IPS-20b (cell line): Measurements from ENCODE around the gene ABTB2.
"Not testable (repeated sequence)": the region's sequence is repeated elsewhere in the genome, so short reads cannot be mapped to it uniquely, and the experiment has no call there.

ENCODE experiments used
- H3K27ac ChIP-seq: one replicate; pipeline ENCODE4 v1.5.1; 2013; ENCODE audit warnings: low read length
- H3K27me3 ChIP-seq: 2 replicates; pipeline ENCODE4 v1.6.1; 2013; ENCODE audit warnings: mild to moderate bottlenecking, low read length, inconsistent platforms; ENCODE audit not compliant: insufficient read depth
- H3K36me3 ChIP-seq: 2 replicates; pipeline ENCODE4 v1.6.1; 2013; ENCODE audit warnings: low read depth, mild to moderate bottlenecking, inconsistent platforms, low read length, moderate library complexity; ENCODE audit not compliant: insufficient read depth
- H3K4me1 ChIP-seq: 2 replicates; pipeline ENCODE4 v1.6.1; 2013; ENCODE audit warnings: mild to moderate bottlenecking, control low read depth, inconsistent platforms, low read length, moderate library complexity; ENCODE audit not compliant: insufficient read depth
- H3K4me3 ChIP-seq: 2 replicates; pipeline ENCODE4 v1.5.1; 2013; ENCODE audit warnings: mild to moderate bottlenecking, low read length, inconsistent platforms
- H3K9ac ChIP-seq: 2 replicates; pipeline ENCODE4 v1.6.1; 2013; ENCODE audit warnings: low read depth, mild to moderate bottlenecking, inconsistent platforms, low read length, moderate library complexity
- H3K9me3 ChIP-seq: 2 replicates; pipeline ENCODE4 v1.6.1; 2013; ENCODE audit warnings: mild to moderate bottlenecking, low read depth, low read length, inconsistent platforms; ENCODE audit not compliant: insufficient read depth

ABTB2 gene

DNA sequence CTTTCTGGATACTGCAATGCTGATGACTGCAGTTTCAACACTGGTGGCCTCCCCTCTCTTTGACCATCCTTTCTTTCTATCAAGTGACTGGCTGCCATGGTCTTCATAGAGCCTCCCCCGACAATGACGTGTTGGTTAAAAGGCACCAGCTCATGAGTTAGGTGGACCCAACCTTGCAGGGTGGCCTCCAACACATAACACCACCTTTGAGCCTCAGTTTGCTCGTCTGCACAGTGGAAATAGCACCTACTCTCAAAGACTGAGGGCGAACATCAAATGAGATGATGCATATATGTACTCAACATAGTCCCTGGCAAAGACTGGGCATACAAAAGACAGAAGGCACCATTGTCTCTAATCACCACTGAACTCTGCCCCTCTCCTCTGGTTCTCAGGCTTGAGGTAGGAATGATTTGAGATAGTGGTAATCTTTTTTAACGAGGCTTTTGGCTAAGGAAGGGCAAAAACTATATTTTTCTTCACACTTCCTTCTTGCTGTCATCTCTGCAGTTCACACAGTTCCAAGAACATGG lies 133.3 kb downstream of the ABTB2 start:
- Histone ChIP-seq H3K27ac (no peak overlapping the region), H3K36me3 (no peaks in the 10 kb centered on the region), H3K4me1 (peaks cover 15% of the 10 kb centered on the region)

DNA sequence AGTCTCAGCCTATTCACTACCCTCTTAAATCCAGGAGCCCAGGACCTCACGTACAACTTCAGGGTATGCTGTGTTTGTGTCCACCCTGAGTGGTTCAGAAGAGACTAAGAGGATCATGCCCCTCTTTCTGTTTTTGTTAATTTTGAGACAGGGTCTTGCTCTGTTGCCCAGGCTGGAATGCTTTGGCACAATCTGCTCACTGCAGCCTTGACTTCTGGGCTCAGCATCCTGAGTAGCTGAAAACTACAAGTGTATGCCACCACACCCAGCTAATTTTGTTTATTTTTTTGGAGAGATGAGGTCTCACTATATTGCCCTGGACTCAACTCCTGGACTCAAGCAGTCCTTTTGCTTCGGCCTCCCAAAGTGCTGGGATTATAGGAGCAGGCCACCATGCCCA lies 133.9 kb downstream of the ABTB2 start:
- no peaks in the 10 kb centered on the region for H3K27me3 ChIP-seq
- no peak overlapping the region for H3K27ac ChIP-seq
- no peaks in the 10 kb centered on the region for H3K9me3 ChIP-seq
- H3K4me1 ChIP-seq, result peaks cover 15% of the 10 kb centered on the region
- H3K4me3 ChIP-seq, result no peak overlapping the region
- H3K36me3 ChIP-seq, result no peaks in the 10 kb centered on the region
- no peak overlapping the region for H3K9ac ChIP-seq

More for the DNA sequence above, 133.3 kb downstream of the ABTB2 start:
- Histone ChIP-seq H3K4me3 (no peak overlapping the region), H3K9ac (no peak overlapping the region), H3K9me3 (no peaks in the 10 kb centered on the region), H3K27me3 (no peaks in the 10 kb centered on the region)

DNA sequence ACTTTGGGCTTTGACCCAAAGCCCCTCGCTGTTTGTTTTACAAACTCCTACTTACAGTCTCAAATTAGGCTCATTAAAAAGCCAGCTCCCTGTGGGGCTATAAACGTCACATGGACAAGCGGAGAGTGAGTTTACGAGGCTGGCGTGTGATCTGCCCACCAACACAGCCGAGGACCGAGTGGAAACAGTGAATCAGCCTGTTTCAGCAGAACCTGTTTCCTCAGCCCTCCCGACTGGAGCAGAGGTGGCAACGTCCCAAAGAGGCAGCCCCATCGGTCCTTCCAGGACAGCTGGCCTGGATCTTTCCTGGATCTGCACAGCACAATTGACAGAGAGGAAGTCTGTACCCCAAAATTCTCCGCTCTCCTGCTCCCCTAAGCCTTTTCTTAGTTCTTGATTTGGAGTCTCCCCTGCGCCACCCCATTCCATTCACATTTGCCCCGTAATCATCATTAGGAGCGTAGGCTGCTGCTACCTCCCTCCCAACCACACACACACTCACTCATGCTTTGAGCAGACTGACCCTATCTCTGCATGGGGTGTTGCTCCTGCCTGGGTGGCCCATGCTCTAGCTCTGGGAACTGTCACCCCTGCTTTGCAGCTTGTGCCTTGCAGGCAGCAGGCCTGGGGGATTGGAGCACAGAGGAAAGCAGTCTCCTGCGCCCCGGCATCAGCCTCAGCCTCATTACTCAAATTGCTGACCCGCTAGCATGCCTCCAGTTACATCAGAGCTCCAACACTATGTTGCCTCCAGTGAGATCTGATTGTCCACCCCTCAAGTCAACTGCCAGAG lies 134.6 kb downstream of the ABTB2 start:
- no peaks in the 10 kb centered on the region for H3K36me3 ChIP-seq
- H3K4me3 ChIP-seq, result no peak overlapping the region
- no peak overlapping the region for H3K27ac ChIP-seq
- H3K9me3 ChIP-seq, result no peaks in the 10 kb centered on the region
- H3K9ac ChIP-seq, result no peak overlapping the region
- no peaks in the 10 kb centered on the region for H3K27me3 ChIP-seq
- peaks cover 15% of the 10 kb centered on the region for H3K4me1 ChIP-seq

DNA sequence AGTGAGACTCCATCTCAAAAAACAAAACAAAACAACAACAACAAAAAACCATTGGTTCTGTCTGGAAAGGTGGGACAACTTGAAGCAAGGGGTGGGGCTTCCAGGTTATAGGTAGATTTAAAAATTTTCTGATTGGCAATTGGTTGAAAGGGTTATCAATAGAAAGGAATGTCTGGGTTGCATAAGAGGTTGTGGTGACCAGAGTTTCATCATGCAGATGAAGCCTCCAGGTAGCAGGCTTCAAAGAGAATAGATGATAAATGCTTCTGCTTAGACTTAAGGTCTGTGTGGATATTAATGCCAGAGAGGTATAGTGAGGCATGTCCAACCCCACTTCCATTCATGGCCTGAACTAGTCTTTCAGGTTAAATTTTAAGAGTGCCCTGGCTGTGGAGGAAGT lies 135.8 kb downstream of the ABTB2 start:
- Histone ChIP-seq H3K9ac (no peak overlapping the region), H3K4me3 (no peak overlapping the region), H3K27ac (no peak overlapping the region), H3K4me1 (peaks cover 15% of the 10 kb centered on the region), H3K36me3 (no peaks in the 10 kb centered on the region), H3K9me3 (no peaks in the 10 kb centered on the region), H3K27me3 (no peaks in the 10 kb centered on the region)

DNA sequence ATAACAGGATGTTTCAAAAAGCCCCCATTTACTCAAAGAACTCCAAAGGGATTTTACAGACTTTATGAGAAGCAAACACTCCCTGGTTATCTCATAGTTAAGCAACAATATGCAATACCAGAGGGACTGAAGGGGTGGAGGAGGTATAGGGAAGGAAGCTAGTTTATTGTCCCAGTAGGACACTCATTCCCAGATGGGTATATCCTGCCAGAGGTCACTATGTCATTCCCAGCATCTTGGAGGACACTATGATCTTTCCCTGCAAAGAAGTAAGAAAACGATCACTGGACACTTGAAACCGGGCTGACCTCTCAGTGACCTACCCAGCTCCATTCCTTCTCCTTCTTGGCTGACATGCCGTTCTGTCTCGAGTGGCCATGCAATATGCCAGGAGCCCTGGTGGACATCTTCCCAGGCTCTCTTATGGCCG lies 137.9 kb downstream of the ABTB2 start:
- no peaks in the 10 kb centered on the region for H3K9me3 ChIP-seq

DNA sequence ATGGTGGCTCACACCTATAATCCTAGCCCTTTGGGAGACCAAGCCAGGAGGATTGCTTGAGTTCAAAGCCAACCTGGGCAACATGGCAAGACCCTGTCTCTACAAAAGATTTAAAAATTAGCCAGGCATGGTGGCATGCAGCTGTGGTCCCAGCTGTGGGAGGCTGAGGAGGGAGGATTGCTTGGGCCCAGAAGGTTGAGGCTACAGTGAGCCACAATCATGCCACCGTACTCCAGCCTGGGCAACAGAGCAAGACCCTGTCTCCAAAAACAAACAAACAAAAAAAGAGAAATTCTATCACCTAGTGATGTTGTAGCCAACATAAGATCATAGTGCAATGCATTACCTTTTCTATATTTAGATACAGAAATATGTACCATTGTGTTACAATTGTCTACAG lies 138.5 kb downstream of the ABTB2 start:
- H3K27me3 ChIP-seq, result no peaks in the 10 kb centered on the region
- H3K9ac ChIP-seq, result no peak overlapping the region
- no peak overlapping the region for H3K4me3 ChIP-seq
- peaks cover 15% of the 10 kb centered on the region for H3K4me1 ChIP-seq
- H3K36me3 ChIP-seq, result no peaks in the 10 kb centered on the region
- no peak overlapping the region for H3K27ac ChIP-seq
- no peaks in the 10 kb centered on the region for H3K9me3 ChIP-seq

More for the DNA sequence above, 137.9 kb downstream of the ABTB2 start:
- Histone ChIP-seq H3K27ac (no peak overlapping the region), H3K9ac (no peak overlapping the region), H3K4me3 (no peak overlapping the region), H3K4me1 (peaks cover 15% of the 10 kb centered on the region), H3K36me3 (no peaks in the 10 kb centered on the region), H3K27me3 (no peaks in the 10 kb centered on the region)

DNA sequence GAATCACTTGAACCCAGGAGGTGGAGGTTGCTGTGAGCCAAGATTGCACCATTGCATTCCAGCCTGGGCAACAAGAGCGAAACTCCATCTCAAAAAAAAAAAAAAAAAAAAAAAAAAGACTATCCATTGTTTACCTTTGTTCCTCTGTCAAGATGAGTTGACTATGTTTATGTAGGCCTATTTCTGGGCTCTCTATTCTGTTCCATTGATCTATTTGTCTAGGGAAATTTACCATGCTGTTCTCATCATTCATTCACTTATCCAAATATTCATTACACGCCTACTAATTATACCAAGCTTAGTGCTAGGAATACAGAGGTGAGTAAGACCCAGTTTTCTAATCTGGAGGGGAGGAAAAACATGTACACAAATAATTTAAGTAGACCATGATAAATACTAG lies 139.1 kb downstream of the ABTB2 start:
- H3K4me3 ChIP-seq, H3K27ac ChIP-seq, H3K9ac ChIP-seq, H3K9me3 ChIP-seq, H3K27me3 ChIP-seq, H3K36me3 ChIP-seq: not testable (repeated sequence)
- peaks cover 14% of the 10 kb centered on the region for H3K4me1 ChIP-seq

DNA sequence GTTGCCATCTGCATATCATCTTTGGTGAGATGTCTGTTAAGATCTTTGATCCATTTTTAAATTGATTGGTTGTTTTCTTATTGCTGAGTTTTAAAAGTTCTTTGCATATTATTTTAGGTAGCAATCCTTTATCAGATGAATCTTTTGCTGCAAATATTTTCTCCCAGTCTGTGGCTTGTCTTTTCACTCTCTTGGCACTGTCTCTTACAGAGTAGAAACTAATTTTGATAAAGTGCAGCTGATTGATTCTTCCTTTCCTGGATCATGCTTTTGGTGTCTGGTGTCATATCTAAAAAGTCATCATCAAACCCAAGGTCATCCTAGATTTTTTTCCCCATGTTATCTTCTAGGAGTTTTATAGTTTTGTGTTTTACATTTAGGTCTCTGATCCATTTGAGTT lies 139.7 kb downstream of the ABTB2 start:
- Histone ChIP-seq H3K9ac (no peak overlapping the region), H3K27me3 (no peaks in the 10 kb centered on the region), H3K9me3 (no peaks in the 10 kb centered on the region), H3K27ac (no peak overlapping the region), H3K4me1 (peaks cover 7% of the 10 kb centered on the region), H3K4me3 (no peak overlapping the region), H3K36me3 (no peaks in the 10 kb centered on the region)

DNA sequence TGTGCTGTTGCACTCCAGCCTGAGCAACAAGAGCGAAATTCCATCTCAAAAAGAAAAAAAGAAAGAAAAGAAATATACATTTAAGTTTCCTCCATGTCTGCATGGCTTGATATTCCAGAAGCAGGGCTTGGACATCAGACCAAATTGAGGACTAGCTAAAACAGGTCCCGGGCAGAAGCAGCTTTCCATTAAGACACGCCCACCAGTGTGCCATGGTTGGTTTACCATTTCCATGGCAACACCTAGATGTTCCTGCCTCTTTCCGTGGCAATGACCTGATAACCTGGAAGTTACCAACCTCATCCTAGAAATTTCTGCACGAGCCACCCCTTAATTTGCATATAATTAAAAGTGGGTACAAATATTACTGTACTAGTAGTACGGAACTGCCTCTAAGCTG lies 141.1 kb downstream of the ABTB2 start:
- Histone ChIP-seq H3K9ac (no peak overlapping the region), H3K4me1 (no peaks in the 10 kb centered on the region), H3K27me3 (no peaks in the 10 kb centered on the region), H3K27ac (no peak overlapping the region), H3K36me3 (no peaks in the 10 kb centered on the region), H3K4me3 (no peak overlapping the region), H3K9me3 (no peaks in the 10 kb centered on the region)

DNA sequence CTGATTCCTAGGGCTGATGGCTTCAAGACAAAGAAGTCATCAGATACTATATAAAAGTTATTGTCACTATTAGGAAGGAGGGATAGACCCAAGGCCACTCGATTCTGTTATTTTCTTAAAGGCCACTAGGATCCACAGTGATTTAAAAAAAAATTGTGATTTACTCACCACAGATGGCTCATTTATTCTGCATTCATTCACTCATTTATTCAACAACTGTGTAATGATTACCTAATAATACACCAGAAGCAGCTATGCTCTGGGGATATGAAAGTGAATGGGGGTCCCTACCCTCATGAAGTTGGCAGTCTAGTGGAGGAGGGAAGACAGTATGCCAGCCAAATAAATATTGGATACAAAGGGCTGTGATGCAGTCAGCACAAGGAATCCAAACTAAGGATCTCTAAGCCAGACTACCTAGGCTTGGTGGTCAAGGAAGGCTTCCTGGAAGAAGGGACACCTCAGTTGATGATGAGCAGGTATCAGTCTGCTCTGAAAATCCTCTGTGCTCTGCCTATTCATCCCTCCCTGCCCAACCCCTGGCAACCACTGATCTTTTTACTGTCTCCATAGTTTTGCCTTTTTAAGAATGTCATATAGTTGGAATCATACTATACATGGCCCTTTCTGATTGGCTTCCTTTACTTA lies 141.9 kb downstream of the ABTB2 start:
- no peaks in the 10 kb centered on the region for H3K36me3 ChIP-seq
- H3K27me3 ChIP-seq, result no peaks in the 10 kb centered on the region
- H3K9me3 ChIP-seq, result no peaks in the 10 kb centered on the region
- H3K4me1 ChIP-seq, result no peaks in the 10 kb centered on the region
- H3K4me3 ChIP-seq, result no peak overlapping the region
- H3K9ac ChIP-seq, result no peak overlapping the region
- H3K27ac ChIP-seq, result no peak overlapping the region

DNA sequence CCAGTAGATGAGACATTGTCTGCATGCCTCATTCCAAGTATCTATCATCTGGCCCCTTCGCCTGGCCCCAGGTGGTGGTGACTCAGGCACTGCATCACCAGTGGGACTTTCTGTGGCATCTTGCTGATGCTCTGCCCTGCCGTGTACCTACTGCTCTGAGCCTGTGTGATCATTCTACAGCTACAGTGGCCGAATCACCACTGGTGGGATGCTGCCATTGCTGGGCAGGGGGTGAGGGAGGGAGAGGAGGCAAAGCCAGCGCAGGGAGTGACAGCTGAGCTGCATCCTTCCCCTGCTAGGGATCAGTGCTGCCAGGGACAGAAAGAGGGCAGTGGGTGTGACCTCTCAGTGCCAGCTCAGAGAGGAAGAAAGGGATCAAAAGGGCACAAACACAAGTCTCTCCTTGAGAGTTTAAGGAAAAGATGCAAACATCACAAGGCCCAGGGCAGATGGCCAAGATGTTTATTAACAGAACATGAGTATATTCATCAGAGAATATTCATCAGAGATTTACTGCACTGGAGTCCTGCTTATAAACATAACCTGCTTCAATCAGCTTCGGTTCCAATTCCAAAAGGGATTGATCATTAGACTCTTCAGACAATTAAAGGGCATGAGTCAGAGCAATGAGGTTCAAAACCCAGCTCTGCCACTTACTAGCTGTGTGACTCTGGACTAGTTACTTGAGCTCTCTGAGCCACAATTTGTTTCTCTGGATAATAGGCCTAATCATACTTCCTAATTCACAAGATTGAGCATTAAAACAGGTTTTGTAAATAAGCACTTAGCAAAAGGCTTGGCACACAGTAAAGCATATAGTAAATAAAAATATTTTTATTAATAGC lies 142.6 kb downstream of the ABTB2 start:
- Histone ChIP-seq H3K4me3 (no peak overlapping the region), H3K9me3 (no peaks in the 10 kb centered on the region), H3K27ac (no peak overlapping the region), H3K36me3 (no peaks in the 10 kb centered on the region), H3K9ac (no peak overlapping the region), H3K4me1 (peaks cover 1% of the 10 kb centered on the region; the same call in 1 of the 2 replicates), H3K27me3 (no peaks in the 10 kb centered on the region)
